ENCODE measurements around the gene IGFBP3.

The IGFBP3 gene

GRCh38 chr7:45921381-45921698 is 268 bp upstream of the IGFBP3 start:
- Histone ChIP-seq H2AFZ (ENCODE audit: low read depth, low read length) (no peak overlapping the region), H3K4me2 (ENCODE audit: insufficient read depth, low read length) (no peak overlapping the region), H3K9ac (ENCODE audit: low read depth, low read length) (no peak overlapping the region), H3K27me3 (ENCODE audit: insufficient read depth, low read length, poor library complexity) (peaks cover 5% of the 10 kb centered on the region), H3K9me3 (ENCODE audit: insufficient read depth, low read length, severe bottlenecking) (no peaks in the 10 kb centered on the region), H3K4me3 (ENCODE audit: low read depth in 1 of 2, low read length in 2 of 2) (no peak overlapping the region), H3K4me1 (ENCODE audit: insufficient read depth, low read length) (no peaks in the 10 kb centered on the region), H4K20me1 (ENCODE audit: insufficient read depth, low read length) (no peaks in the 10 kb centered on the region), H3K36me3 (ENCODE audit: insufficient read depth, low read length) (no peaks in the 10 kb centered on the region), H3K79me2 (ENCODE audit: insufficient read depth, low read length) (no peaks in the 10 kb centered on the region), H3K27ac (ENCODE audit: low read length) (no peak overlapping the region)
- TF ChIP-seq EZH2 (IDR thresholded peaks at IDR 0.05; ENCODE audit: borderline replicate concordance, low read depth, low read length, severe bottlenecking) (no peak), CTCF (IDR thresholded peaks at IDR 0.05; ENCODE audit: borderline replicate concordance, extremely low read depth, low read length, poor library complexity, severe bottlenecking) (no peak)
- no peak for DNase-seq
- no peak for ATAC-seq (ENCODE audit: insufficient read depth, low read depth)

GRCh38 chr7:45919993-45920459 is 1.0 kb downstream of the IGFBP3 start:
- Histone ChIP-seq H3K27me3 (ENCODE audit: insufficient read depth, low read length, poor library complexity) (peaks cover 5% of the 10 kb centered on the region), H3K4me1 (ENCODE audit: insufficient read depth, low read length) (no peaks in the 10 kb centered on the region), H3K4me2 (ENCODE audit: insufficient read depth, low read length) (no peak overlapping the region), H3K9me3 (ENCODE audit: insufficient read depth, low read length, severe bottlenecking) (no peaks in the 10 kb centered on the region), H2AFZ (ENCODE audit: low read depth, low read length) (no peak overlapping the region), H4K20me1 (ENCODE audit: insufficient read depth, low read length) (no peaks in the 10 kb centered on the region), H3K27ac (ENCODE audit: low read length) (no peak overlapping the region), H3K36me3 (ENCODE audit: insufficient read depth, low read length) (no peaks in the 10 kb centered on the region), H3K9ac (ENCODE audit: low read depth, low read length) (no peak overlapping the region), H3K4me3 (ENCODE audit: low read depth in 1 of 2, low read length in 2 of 2) (no peak overlapping the region), H3K79me2 (ENCODE audit: insufficient read depth, low read length) (no peaks in the 10 kb centered on the region)
- no peak for TF ChIP-seq EZH2 (IDR thresholded peaks at IDR 0.05; ENCODE audit: borderline replicate concordance, low read depth, low read length, severe bottlenecking)
- no peak for TF ChIP-seq CTCF (IDR thresholded peaks at IDR 0.05; ENCODE audit: borderline replicate concordance, extremely low read depth, low read length, poor library complexity, severe bottlenecking)
- DNase-seq (no peak), ATAC-seq (ENCODE audit: insufficient read depth, low read depth) (no peak)

- Histone ChIP-seq H3K9me3 (ENCODE audit: insufficient read depth, low read length, severe bottlenecking) (no peaks in the 10 kb centered on the region), H3K27me3 (ENCODE audit: insufficient read depth, low read length, poor library complexity) (peaks cover 5% of the 10 kb centered on the region), H3K79me2 (ENCODE audit: insufficient read depth, low read length) (no peaks in the 10 kb centered on the region), H3K36me3 (ENCODE audit: insufficient read depth, low read length) (no peaks in the 10 kb centered on the region), H3K4me1 (ENCODE audit: insufficient read depth, low read length) (no peaks in the 10 kb centered on the region), H3K4me3 (ENCODE audit: low read depth in 1 of 2, low read length in 2 of 2) (no peak overlapping the region), H3K4me2 (ENCODE audit: insufficient read depth, low read length) (no peak overlapping the region), H3K27ac (ENCODE audit: low read length) (no peak overlapping the region), H3K9ac (ENCODE audit: low read depth, low read length) (no peak overlapping the region), H2AFZ (ENCODE audit: low read depth, low read length) (no peak overlapping the region), H4K20me1 (ENCODE audit: insufficient read depth, low read length) (no peaks in the 10 kb centered on the region)
- ATAC-seq (ENCODE audit: insufficient read depth, low read depth), result no peak
- DNase-seq, result no peak
- TF ChIP-seq CTCF (IDR thresholded peaks at IDR 0.05; ENCODE audit: borderline replicate concordance, extremely low read depth, low read length, poor library complexity, severe bottlenecking), result no peak
- TF ChIP-seq EZH2 (IDR thresholded peaks at IDR 0.05; ENCODE audit: borderline replicate concordance, low read depth, low read length, severe bottlenecking), result no peak
Observed at GRCh38 chr7:45919231-45919784, 1.8 kb downstream of the IGFBP3 start.

DNA sequence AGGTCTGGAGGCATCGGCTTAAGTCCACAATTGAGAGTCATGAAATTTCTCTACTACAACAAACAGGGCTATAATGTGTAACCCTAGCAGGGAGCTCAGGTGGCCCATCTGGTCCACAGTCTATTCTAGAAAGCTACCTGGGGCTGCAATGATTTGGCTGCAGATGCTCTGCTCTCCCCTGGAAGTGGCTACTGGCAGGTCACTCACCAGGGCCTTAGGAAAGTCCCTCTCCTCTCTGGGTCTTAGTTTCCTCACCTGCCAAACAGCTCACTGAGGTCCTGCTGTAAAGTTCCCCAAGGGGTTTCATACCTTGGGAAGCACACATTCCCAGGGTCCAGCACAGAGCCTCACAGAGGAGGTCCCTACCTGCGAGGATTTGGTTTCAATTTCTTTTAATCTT is 2.5 kb downstream of the IGFBP3 start:
- H3K9me3 ChIP-seq (ENCODE audit: insufficient read depth, low read length, severe bottlenecking), result no peaks in the 10 kb centered on the region
- no peak for TF ChIP-seq EZH2 (IDR thresholded peaks at IDR 0.05; ENCODE audit: borderline replicate concordance, low read depth, low read length, severe bottlenecking)
- TF ChIP-seq CTCF (IDR thresholded peaks at IDR 0.05; ENCODE audit: borderline replicate concordance, extremely low read depth, low read length, poor library complexity, severe bottlenecking), result no peak
- no peak overlapping the region for H3K27ac ChIP-seq (ENCODE audit: low read length)
- no peak overlapping the region for H3K4me3 ChIP-seq (ENCODE audit: low read depth in 1 of 2, low read length in 2 of 2)
- DNase-seq (no peak), ATAC-seq (ENCODE audit: insufficient read depth, low read depth) (no peak)
- H3K4me2 ChIP-seq (ENCODE audit: insufficient read depth, low read length), result no peak overlapping the region
- no peaks in the 10 kb centered on the region for H4K20me1 ChIP-seq (ENCODE audit: insufficient read depth, low read length)
- H3K9ac ChIP-seq (ENCODE audit: low read depth, low read length), result no peak overlapping the region
- H3K79me2 ChIP-seq (ENCODE audit: insufficient read depth, low read length), result no peaks in the 10 kb centered on the region
- H2AFZ ChIP-seq (ENCODE audit: low read depth, low read length), result no peak overlapping the region
- H3K36me3 ChIP-seq (ENCODE audit: insufficient read depth, low read length), result no peaks in the 10 kb centered on the region
- H3K4me1 ChIP-seq (ENCODE audit: insufficient read depth, low read length), result no peaks in the 10 kb centered on the region
- peaks cover 5% of the 10 kb centered on the region for H3K27me3 ChIP-seq (ENCODE audit: insufficient read depth, low read length, poor library complexity)
